Mesenchymal stem cell (in vitro differentiated cells and primary cell): ENCODE measurements around the gene BCR.

ENCODE experiments used
- DNase-seq: peaks from one replicate; pipeline ENCODE4 v3.0.0-alpha.2; 2013
- H2AFZ ChIP-seq: one replicate; pipeline ENCODE4 v1.6.1; 2013; ENCODE audit warnings: low read depth, mild to moderate bottlenecking, control low read depth, inconsistent platforms, low read length, moderate library complexity
- H2AK5ac ChIP-seq: 2 replicates; pipeline ENCODE4 v1.6.1; 2013; ENCODE audit warnings: low read length, moderate library complexity, mild to moderate bottlenecking, inconsistent platforms; ENCODE audit not compliant: severe bottlenecking
- H2BK120ac ChIP-seq: one replicate; pipeline ENCODE4 v1.6.1; 2013; ENCODE audit warnings: low read depth, mild to moderate bottlenecking, inconsistent platforms, low read length, moderate library complexity
- H2BK12ac ChIP-seq, 2 experiments: one replicate each; pipeline ENCODE4 v1.6.1; 2013; ENCODE audit warnings: inconsistent platforms in 2 of 2, low read length in 2 of 2, mild to moderate bottlenecking in 2 of 2, moderate library complexity in 2 of 2, control low read depth in 1 of 2
- H2BK15ac ChIP-seq: one replicate; pipeline ENCODE4 v1.6.1; 2013; ENCODE audit warnings: mild to moderate bottlenecking, low read depth, inconsistent platforms; ENCODE audit not compliant: poor library complexity, severe bottlenecking
- H2BK5ac ChIP-seq: 2 replicates; pipeline ENCODE4 v1.6.1; 2013; ENCODE audit warnings: low read depth, mild to moderate bottlenecking, low read length, control low read depth, inconsistent platforms; ENCODE audit not compliant: poor library complexity, severe bottlenecking
- H3K14ac ChIP-seq, 2 experiments: one replicate each; pipeline ENCODE4 v1.6.1; 2013; ENCODE audit warnings: inconsistent platforms in 2 of 2, low read length in 2 of 2, control low read depth in 1 of 2, mild to moderate bottlenecking in 1 of 2, moderate library complexity in 1 of 2
- H3K18ac ChIP-seq, 2 experiments: one replicate each; pipeline ENCODE4 v1.6.1; 2013; ENCODE audit warnings: inconsistent platforms in 2 of 2, low read length in 2 of 2, control low read depth in 1 of 2, low read depth in 1 of 2, mild to moderate bottlenecking in 1 of 2
- H3K23ac ChIP-seq, 2 experiments: one replicate each; pipeline ENCODE4 v1.6.1; 2013; ENCODE audit warnings: inconsistent platforms in 2 of 2, low read length in 2 of 2, mild to moderate bottlenecking in 2 of 2, moderate library complexity in 2 of 2, control low read depth in 1 of 2
- H3K27ac ChIP-seq: 2 replicates; pipeline ENCODE4 v1.5.1; 2013; ENCODE audit warnings: mild to moderate bottlenecking, moderate library complexity, low read length, control low read depth, inconsistent platforms; ENCODE audit not compliant: poor library complexity, severe bottlenecking
- H3K27me3 ChIP-seq, 2 experiments: 2 replicates each; pipeline versions ENCODE4 v1.6.1 to v1.7.0; 2013; ENCODE audit warnings: low read length in 2 of 2, mild to moderate bottlenecking in 2 of 2, moderate library complexity in 2 of 2, control low read depth in 1 of 2, inconsistent platforms in 1 of 2; ENCODE audit not compliant: control insufficient read depth in 1 of 2, insufficient read depth in 1 of 2
- H3K36me3 ChIP-seq, 2 experiments: 2 replicates each; pipeline versions ENCODE4 v1.6.1 to v1.7.0; 2013; ENCODE audit warnings: low read length in 2 of 2, control low read depth in 1 of 2, inconsistent platforms in 1 of 2, low read depth in 1 of 2, mild to moderate bottlenecking in 1 of 2; ENCODE audit not compliant: insufficient read depth in 2 of 2, control insufficient read depth in 1 of 2
- H3K4ac ChIP-seq, 2 experiments: one replicate each; pipeline ENCODE4 v1.6.1; 2013; ENCODE audit warnings: inconsistent platforms in 2 of 2, low read length in 2 of 2, mild to moderate bottlenecking in 2 of 2, moderate library complexity in 2 of 2, control low read depth in 1 of 2, low read depth in 1 of 2
- H3K4me1 ChIP-seq: 2 replicates; pipeline ENCODE4 v1.6.1; 2013; ENCODE audit warnings: low read depth, low read length, control low read depth; ENCODE audit not compliant: control insufficient read depth, insufficient read depth
- H3K4me2 ChIP-seq: 2 replicates; pipeline ENCODE4 v1.6.1; 2013; ENCODE audit warnings: low read length, mild to moderate bottlenecking, inconsistent platforms; ENCODE audit not compliant: poor library complexity, severe bottlenecking
- H3K4me3 ChIP-seq, 2 experiments: 2 replicates each; pipeline versions ENCODE4 v1.5.1 to v1.7.0; 2013; ENCODE audit warnings: low read length in 2 of 2, mild to moderate bottlenecking in 2 of 2, control low read depth in 1 of 2, low read depth in 1 of 2; ENCODE audit not compliant: insufficient read depth in 1 of 2
- H3K79me1 ChIP-seq: replicated peaks from 2 replicates; pipeline ENCODE4 v1.6.1; 2013; ENCODE audit warnings: mild to moderate bottlenecking, control low read depth, low read length, inconsistent platforms; ENCODE audit not compliant: poor library complexity, severe bottlenecking
- H3K9ac ChIP-seq: 2 replicates; pipeline ENCODE4 v1.7.0; 2013; ENCODE audit warnings: mild to moderate bottlenecking, low read length, moderate library complexity
- H3K9me3 ChIP-seq: 2 replicates; pipeline ENCODE4 v1.7.0; 2013; ENCODE audit warnings: mild to moderate bottlenecking, low read length; ENCODE audit not compliant: control insufficient read depth
- H4K8ac ChIP-seq: one replicate; pipeline ENCODE4 v1.6.1; 2013; ENCODE audit warnings: inconsistent platforms, mild to moderate bottlenecking, low read length, moderate library complexity
- H4K91ac ChIP-seq: one replicate; pipeline ENCODE4 v1.6.1; 2013; ENCODE audit warnings: mild to moderate bottlenecking, low read length, inconsistent platforms
- WGBS: methylation state at CpG from one replicate; pipeline ENCODE4 v1.1.7; 2013; ENCODE audit warnings: mixed read lengths; 5-methylcytosine and 5-hydroxymethylcytosine counted together

The BCR gene

DNA sequence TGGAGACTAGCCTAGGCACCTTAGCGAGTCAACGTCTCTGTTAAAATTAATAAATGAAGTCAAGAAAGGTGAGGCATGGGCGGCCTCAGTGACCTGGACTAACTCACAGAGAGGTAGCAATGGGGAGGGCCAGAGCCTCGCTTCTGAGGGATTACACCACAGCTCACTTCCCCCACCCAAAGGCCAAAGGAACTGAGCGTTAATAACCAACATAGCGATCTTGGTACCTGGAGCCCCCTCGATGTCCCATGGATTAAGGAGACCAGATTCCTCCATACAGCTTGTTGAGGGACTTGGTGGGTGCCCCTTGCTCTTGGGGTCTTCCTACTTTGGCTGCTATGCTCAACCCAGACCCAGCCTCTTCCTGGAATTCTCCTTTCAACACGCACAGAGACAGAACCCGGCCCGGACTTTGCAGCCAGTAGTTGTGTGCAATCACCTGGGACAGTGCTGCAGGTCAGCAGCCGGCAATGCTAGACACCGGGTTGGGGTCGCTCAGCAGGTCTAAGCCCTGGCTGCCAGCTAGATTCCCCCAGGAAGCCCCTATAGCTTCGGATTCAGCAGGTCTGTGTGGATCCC lies 70.6 kb downstream of the BCR start:
- H4K91ac ChIP-seq = no peak overlapping the region
- H3K27me3 ChIP-seq = no peaks in the 10 kb centered on the region
- H3K4me3 ChIP-seq = no peak overlapping the region
- no peak overlapping the region for H2AK5ac ChIP-seq
- no peak overlapping the region for H4K8ac ChIP-seq
- WGBS = 96% methylated on average over 14 of the region's 14 CpGs
- no peak overlapping the region for H2BK5ac ChIP-seq
- H2BK120ac ChIP-seq = no peak overlapping the region
- no peak overlapping the region for H3K23ac ChIP-seq
- H3K18ac ChIP-seq = no peak overlapping the region
- H3K4me2 ChIP-seq = no peak overlapping the region
- no peak overlapping the region for H3K27ac ChIP-seq
- H3K4me1 ChIP-seq = peaks cover 7% of the 10 kb centered on the region
- H3K9ac ChIP-seq = no peak overlapping the region
- peaks cover 22 to 29% of the 10 kb centered on the region in 2 experiments for H3K36me3 ChIP-seq
- no peaks in the 10 kb centered on the region for H3K9me3 ChIP-seq
- DNase-seq = no peak
- H2AFZ ChIP-seq = no peak overlapping the region
- no peak overlapping the region for H2BK12ac ChIP-seq
- H3K79me1 ChIP-seq = peaks cover 46% of the 10 kb centered on the region
- H3K14ac ChIP-seq = no peak overlapping the region
- no peak overlapping the region for H3K4ac ChIP-seq
- H2BK15ac ChIP-seq = no peak overlapping the region

DNA sequence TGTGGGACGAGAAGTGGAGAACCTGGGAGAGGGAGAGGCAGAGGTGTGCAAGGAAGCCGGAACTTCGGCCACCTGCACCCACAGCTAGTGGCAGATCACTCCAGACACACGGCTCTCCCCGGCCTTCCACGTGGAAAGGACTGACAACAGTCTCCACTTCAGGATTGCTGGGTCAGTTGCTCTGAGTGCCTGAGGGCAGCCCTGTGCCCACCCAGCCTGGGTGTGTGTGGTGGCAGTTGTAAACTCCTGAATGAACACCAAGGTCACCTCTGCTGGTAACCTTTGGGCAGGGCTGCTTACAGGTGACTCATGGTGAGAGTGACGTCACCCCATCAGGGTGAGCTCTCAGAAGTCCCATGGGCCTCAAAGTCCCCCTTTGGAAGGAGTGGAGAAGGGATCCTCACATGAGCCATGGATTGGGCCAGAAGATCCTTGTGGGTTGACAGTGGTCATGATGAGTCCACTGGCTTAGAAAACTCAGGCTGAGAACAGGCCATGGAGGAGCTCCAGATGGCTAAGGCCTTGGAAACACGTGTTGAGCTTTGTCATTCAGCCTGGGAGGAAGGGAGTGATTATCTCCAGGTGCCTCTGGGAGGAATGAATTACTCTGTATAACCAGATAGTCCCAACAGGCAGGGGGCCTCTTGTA lies 71.3 kb downstream of the BCR start:
- no peak overlapping the region for H3K18ac ChIP-seq
- no peak overlapping the region for H4K91ac ChIP-seq
- H3K9ac ChIP-seq = no peak overlapping the region
- no peak overlapping the region for H2AFZ ChIP-seq
- no peak overlapping the region for H2BK12ac ChIP-seq
- no peak overlapping the region for H2BK120ac ChIP-seq
- 86% methylated on average over 8 of the region's 8 CpGs for WGBS
- H3K4ac ChIP-seq = no peak overlapping the region
- H2BK15ac ChIP-seq = no peak overlapping the region
- no peak overlapping the region for H3K4me2 ChIP-seq
- H3K23ac ChIP-seq = no peak overlapping the region
- H3K4me3 ChIP-seq = no peak overlapping the region
- H2BK5ac ChIP-seq = no peak overlapping the region
- no peaks in the 10 kb centered on the region for H3K27me3 ChIP-seq
- peaks cover 7% of the 10 kb centered on the region for H3K4me1 ChIP-seq
- H4K8ac ChIP-seq = no peak overlapping the region
- peaks cover 49% of the 10 kb centered on the region for H3K79me1 ChIP-seq
- H2AK5ac ChIP-seq = no peak overlapping the region
- H3K36me3 ChIP-seq = peaks cover 24 to 36% of the 10 kb centered on the region in 2 experiments
- no peaks in the 10 kb centered on the region for H3K9me3 ChIP-seq
- H3K14ac ChIP-seq = no peak overlapping the region
- DNase-seq = peak; percentile 8
- H3K27ac ChIP-seq = no peak overlapping the region

DNA sequence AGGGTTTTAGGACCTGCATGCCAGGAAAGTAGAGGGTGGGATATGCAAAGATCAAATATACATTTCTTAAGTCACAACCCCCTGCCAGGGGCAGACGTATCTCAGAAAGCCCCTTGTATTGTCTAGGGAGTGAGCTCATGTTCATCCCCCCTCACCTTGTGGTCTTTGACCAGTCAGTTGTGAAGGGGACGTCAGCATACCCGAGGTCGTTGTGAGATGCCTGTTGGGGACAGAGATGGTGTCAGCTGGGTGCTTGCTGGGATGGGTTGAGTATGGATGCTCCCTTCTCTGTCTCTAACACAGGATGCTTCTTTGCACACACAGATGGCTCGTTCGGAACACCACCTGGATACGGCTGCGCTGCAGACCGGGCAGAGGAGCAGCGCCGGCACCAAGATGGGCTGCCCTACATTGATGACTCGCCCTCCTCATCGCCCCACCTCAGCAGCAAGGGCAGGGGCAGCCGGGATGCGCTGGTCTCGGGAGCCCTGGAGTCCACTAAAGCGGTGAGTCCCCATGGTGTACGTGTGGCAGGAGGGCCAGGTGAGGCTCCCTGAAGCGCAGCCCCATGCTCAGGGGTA lies 73.3 kb downstream of the BCR start:
- Histone ChIP-seq H2AFZ (no peak overlapping the region), H2BK15ac (no peak overlapping the region), H3K23ac (no peak overlapping the region), H3K18ac (no peak overlapping the region), H3K4me3 (no peak overlapping the region), H2AK5ac (no peak overlapping the region), H3K27ac (no peak overlapping the region), H2BK120ac (no peak overlapping the region), H4K91ac (no peak overlapping the region), H3K27me3 (no peaks in the 10 kb centered on the region), H3K4ac (no peak overlapping the region), H3K14ac (no peak overlapping the region), H4K8ac (no peak overlapping the region), H2BK12ac (no peak overlapping the region), H2BK5ac (no peak overlapping the region), H3K4me1 (peaks cover 8% of the 10 kb centered on the region), H3K9me3 (no peaks in the 10 kb centered on the region), H3K4me2 (no peak overlapping the region), H3K79me1 (peaks cover 52% of the 10 kb centered on the region), H3K9ac (no peak overlapping the region), H3K36me3 (peaks cover 27 to 53% of the 10 kb centered on the region in 2 experiments)
- no peak for DNase-seq
- 98% methylated on average over 19 of the region's 19 CpGs for WGBS

DNA sequence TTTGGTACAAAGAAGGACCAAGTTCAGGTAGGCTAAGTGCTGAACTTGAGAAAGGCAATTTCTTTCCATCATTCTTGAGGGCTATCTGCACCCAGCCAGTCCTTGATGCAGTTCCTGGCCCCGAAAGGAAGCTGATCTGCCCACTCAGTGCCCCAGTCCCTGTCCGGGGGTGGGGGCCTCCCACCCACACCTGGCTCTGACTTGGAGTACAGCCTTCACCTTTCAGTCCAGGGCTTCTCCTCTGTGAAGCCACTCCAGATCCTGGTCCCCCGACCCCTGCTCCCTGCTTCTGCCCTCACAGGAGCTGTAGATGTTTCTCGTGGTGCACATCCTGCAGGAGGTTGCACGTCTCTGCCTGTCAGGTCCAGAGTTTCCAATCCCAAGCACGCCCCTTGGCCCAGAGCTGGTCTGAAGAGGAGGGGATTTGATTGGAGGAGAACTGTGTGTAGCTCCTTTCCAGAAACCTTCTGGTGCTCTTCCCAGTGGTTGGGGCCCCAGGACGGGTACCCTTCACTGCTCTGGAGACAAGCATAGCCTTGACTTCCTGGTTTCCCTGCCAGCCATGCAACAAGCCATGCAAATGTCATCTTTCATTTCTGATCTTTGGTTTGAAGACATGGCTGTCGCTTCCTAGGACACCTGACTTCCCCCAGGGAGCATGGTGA lies 75.3 kb downstream of the BCR start:
- Histone ChIP-seq H3K27me3 (no peaks in the 10 kb centered on the region), H3K27ac (no peak overlapping the region), H2BK12ac (no peak overlapping the region), H2BK15ac (no peak overlapping the region), H3K9ac (no peak overlapping the region), H4K8ac (no peak overlapping the region), H2BK120ac (no peak overlapping the region), H2AFZ (no peak overlapping the region), H2AK5ac (no peak overlapping the region), H3K36me3 (peaks cover 30 to 55% of the 10 kb centered on the region in 2 experiments), H4K91ac (no peak overlapping the region), H3K14ac (no peak overlapping the region), H3K4me3 (no peak overlapping the region), H3K23ac (no peak overlapping the region), H3K18ac (no peak overlapping the region), H3K4me2 (no peak overlapping the region), H3K4me1 (peaks cover 7% of the 10 kb centered on the region), H3K79me1 (peaks cover 49% of the 10 kb centered on the region), H3K4ac (no peak overlapping the region), H3K9me3 (no peaks in the 10 kb centered on the region), H2BK5ac (no peak overlapping the region)
- 95% methylated on average over 8 of the region's 8 CpGs for WGBS
- DNase-seq = no peak
